Stimulated activated CD8-positive, alpha-beta memory T cell treated with anti-CD3 and anti-CD28 coated beads, Interleukin-15, amount 100 ng/mL, for 4 hours (primary cell): ENCODE results near the gene DDB1.

ENCODE experiments used
- DNase-seq, 2 donors: peaks; one replicate each; pipeline ENCODE4 v3.0.0-alpha.2; 2020; ENCODE audit warnings: low read depth in 2 of 2

Gene DDB1

GRCh38 chr11:61297341-61297740 lies 35.6 kb downstream of the DDB1 start:
- DNase-seq, result no peak

GRCh38 chr11:61295596-61295926 lies 37.3 kb downstream of the DDB1 start:
- DNase-seq, result no peak

- DNase-seq, result peak; percentile 54 to 59
These were observed 37.9 kb downstream of the DDB1 start, which contains the start of gene VWCE for GRCh38 chr11:61294717-61295595. VWCE (minus strand) TSS chr11:61295316; CDS start chr11:61295037, 279 bp downstream.

GRCh38 chr11:61293867-61294716 lies 38.8 kb downstream of the DDB1 start:
- DNase-seq, result peak; percentile 28 to 34

GRCh38 chr11:61292356-61292755 lies 40.5 kb downstream of the DDB1 start:
- DNase-seq, result no peak

GRCh38 chr11:61290905-61291690 lies 41.8 kb downstream of the DDB1 start:
- DNase-seq, result no peak

- no peak for DNase-seq
These were observed 45.4 kb downstream of the DDB1 start for GRCh38 chr11:61287338-61287977.

GRCh38 chr11:61283613-61284012 lies 49.3 kb downstream of the DDB1 start:
- no peak for DNase-seq

- DNase-seq, result no peak
These were observed 51.2 kb downstream of the DDB1 start for GRCh38 chr11:61281581-61282250.

- no peak for DNase-seq
These were observed 51.9 kb downstream of the DDB1 start for GRCh38 chr11:61280883-61281580.

- DNase-seq, result no peak
These were observed 52.8 kb downstream of the DDB1 start for GRCh38 chr11:61279934-61280659.

- DNase-seq, result no peak
These were observed 54.9 kb downstream of the DDB1 start for GRCh38 chr11:61278001-61278470.

GRCh38 chr11:61277186-61278000 lies 55.5 kb downstream of the DDB1 start:
- DNase-seq, result no peak

GRCh38 chr11:61275191-61275590 lies 57.7 kb downstream of the DDB1 start:
- DNase-seq, result no peak

- DNase-seq, result no peak
These were observed 58.8 kb downstream of the DDB1 start for GRCh38 chr11:61274084-61274483.

GRCh38 chr11:61273178-61274078 lies 59.5 kb downstream of the DDB1 start:
- no peak for DNase-seq

GRCh38 chr11:61272731-61273130 lies 60.2 kb downstream of the DDB1 start:
- no peak for DNase-seq
